Coronary artery (tissue), 2 donors: ENCODE data around the gene ATF3.
"Not testable (repeated sequence)": the region's sequence is repeated elsewhere in the genome, so short reads cannot be mapped to it uniquely, and the experiment has no call there.

Experiments
- DNase-seq: peaks from one replicate; pipeline ENCODE4 v3.0.0-alpha.2; 2017; ENCODE audit warnings: low spot score
- H3K27ac ChIP-seq, 2 donors: fragments of 200-600 bp; sonication (generic); one replicate each; pipeline ENCODE4 v1.5.1; 2016 to 2019
- H3K4me3 ChIP-seq: fragments of 200-600 bp; sonication (generic); 2 replicates; pipeline ENCODE4 v1.5.1; 2016; ENCODE audit warnings: mild to moderate bottlenecking, moderate library complexity
- CTCF ChIP-seq: fragments of 200-600 bp; sonication (generic); IDR thresholded peaks from one replicate; pipeline ENCODE4 v1.5.1; 2019; ENCODE audit warnings: antibody characterized with exemption

Gene ATF3

GRCh38 chr1:212637902-212638301 lies 29.3 kb downstream of the ATF3 start:
- TF ChIP-seq CTCF, result no peak
- H3K4me3 ChIP-seq, result peak overlapping the region; percentile 40
- DNase-seq, result no peak
- peak overlapping the region; percentile 72 to 76 for H3K27ac ChIP-seq

GRCh38 chr1:212638492-212639151 lies 30.1 kb downstream of the ATF3 start:
- peak overlapping the region; percentile 40 for H3K4me3 ChIP-seq
- H3K27ac ChIP-seq, result peak overlapping the region; percentile 72 to 76
- no peak for TF ChIP-seq CTCF
- DNase-seq, result no peak

GRCh38 chr1:212639524-212639923 lies 31.0 kb downstream of the ATF3 start:
- not testable (repeated sequence) for DNase-seq, H3K4me3 ChIP-seq
- H3K27ac ChIP-seq, result peak overlapping the region in 1 of 2 donors; percentile 76

GRCh38 chr1:212640223-212640878 lies 31.8 kb downstream of the ATF3 start:
- no peak for TF ChIP-seq CTCF
- no peak for DNase-seq
- H3K4me3 ChIP-seq, result no peak overlapping the region
- H3K27ac ChIP-seq, result no peak overlapping the region

GRCh38 chr1:212641956-212642355 lies 33.4 kb downstream of the ATF3 start:
- TF ChIP-seq CTCF, result no peak
- no peak for DNase-seq
- H3K4me3 ChIP-seq, result no peak overlapping the region
- H3K27ac ChIP-seq, result no peak overlapping the region

GRCh38 chr1:212643877-212644276 lies 35.3 kb downstream of the ATF3 start:
- TF ChIP-seq CTCF, result no peak
- peak; percentile 67 for DNase-seq
- no peak overlapping the region for H3K4me3 ChIP-seq
- no peak overlapping the region for H3K27ac ChIP-seq

- no peak for DNase-seq
- H3K27ac ChIP-seq, result no peak overlapping the region
- TF ChIP-seq CTCF, result no peak
These were observed 36.4 kb downstream of the ATF3 start for GRCh38 chr1:212644866-212645545.

More at GRCh38 chr1:212644866-212645545, 36.4 kb downstream of the ATF3 start:
- no peak overlapping the region for H3K4me3 ChIP-seq
